ENCODE measurements around the gene RAP1GAP2.

- no peak for TF ChIP-seq EZH2phosphoT487 (IDR thresholded peaks at IDR 0.05; ENCODE audit: low read length)
- TF ChIP-seq, protein P1, sequence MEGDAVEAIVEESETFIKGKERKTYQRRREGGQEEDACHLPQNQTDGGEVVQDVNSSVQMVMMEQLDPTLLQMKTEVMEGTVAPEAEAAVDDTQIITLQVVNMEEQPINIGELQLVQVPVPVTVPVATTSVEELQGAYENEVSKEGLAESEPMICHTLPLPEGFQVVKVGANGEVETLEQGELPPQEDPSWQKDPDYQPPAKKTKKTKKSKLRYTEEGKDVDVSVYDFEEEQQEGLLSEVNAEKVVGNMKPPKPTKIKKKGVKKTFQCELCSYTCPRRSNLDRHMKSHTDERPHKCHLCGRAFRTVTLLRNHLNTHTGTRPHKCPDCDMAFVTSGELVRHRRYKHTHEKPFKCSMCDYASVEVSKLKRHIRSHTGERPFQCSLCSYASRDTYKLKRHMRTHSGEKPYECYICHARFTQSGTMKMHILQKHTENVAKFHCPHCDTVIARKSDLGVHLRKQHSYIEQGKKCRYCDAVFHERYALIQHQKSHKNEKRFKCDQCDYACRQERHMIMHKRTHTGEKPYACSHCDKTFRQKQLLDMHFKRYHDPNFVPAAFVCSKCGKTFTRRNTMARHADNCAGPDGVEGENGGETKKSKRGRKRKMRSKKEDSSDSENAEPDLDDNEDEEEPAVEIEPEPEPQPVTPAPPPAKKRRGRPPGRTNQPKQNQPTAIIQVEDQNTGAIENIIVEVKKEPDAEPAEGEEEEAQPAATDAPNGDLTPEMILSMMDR (IDR thresholded peaks at IDR 0.05; ENCODE audit: low read length): no peak
These were observed 11.4 kb upstream of the RAP1GAP2 start for GRCh38 chr17:2784864-2785263.

All from MM.1S (cell line).